H7 (cell line): ENCODE data around the gene SCGB1A1. TPM values are rescaled to one million over a fixed set of nuclear protein-coding genes. Genes with fewer than 3 reads are reported as not detected.
"Not testable (repeated sequence)": the region's sequence is repeated elsewhere in the genome, so short reads cannot be mapped to it uniquely, and the experiment has no call there.

Experiments used
- DNase-seq: peaks from one replicate; pipeline ENCODE4 v3.0.0; 2012
- H3K27me3 ChIP-seq: 2 replicates; pipeline ENCODE4 v1.6.0; 2011; ENCODE audit warnings: mild to moderate bottlenecking, low read length; ENCODE audit not compliant: control insufficient read depth, insufficient read depth
- H3K36me3 ChIP-seq: replicated peaks from 2 replicates; pipeline ENCODE4 v1.5.1; 2011; ENCODE audit warnings: low read length; ENCODE audit not compliant: control insufficient read depth, insufficient read depth
- H3K4me3 ChIP-seq: 2 replicates; pipeline ENCODE4 v1.5.1; 2011; ENCODE audit warnings: low read depth, mild to moderate bottlenecking, control low read depth, low read length, moderate library complexity; ENCODE audit not compliant: insufficient read depth
- total RNA-seq: library from RNA; depleted of rRNA; stranded (reverse); fragments of >200 nt; shearing (Covaris generic); gene quantifications from 2 replicates; pipeline ENCODE4 v1.2.3, GENCODE V29; 2014

SCGB1A1 gene
- total RNA-seq, 1 experiment from 2014 or later, result not detected

DNA sequence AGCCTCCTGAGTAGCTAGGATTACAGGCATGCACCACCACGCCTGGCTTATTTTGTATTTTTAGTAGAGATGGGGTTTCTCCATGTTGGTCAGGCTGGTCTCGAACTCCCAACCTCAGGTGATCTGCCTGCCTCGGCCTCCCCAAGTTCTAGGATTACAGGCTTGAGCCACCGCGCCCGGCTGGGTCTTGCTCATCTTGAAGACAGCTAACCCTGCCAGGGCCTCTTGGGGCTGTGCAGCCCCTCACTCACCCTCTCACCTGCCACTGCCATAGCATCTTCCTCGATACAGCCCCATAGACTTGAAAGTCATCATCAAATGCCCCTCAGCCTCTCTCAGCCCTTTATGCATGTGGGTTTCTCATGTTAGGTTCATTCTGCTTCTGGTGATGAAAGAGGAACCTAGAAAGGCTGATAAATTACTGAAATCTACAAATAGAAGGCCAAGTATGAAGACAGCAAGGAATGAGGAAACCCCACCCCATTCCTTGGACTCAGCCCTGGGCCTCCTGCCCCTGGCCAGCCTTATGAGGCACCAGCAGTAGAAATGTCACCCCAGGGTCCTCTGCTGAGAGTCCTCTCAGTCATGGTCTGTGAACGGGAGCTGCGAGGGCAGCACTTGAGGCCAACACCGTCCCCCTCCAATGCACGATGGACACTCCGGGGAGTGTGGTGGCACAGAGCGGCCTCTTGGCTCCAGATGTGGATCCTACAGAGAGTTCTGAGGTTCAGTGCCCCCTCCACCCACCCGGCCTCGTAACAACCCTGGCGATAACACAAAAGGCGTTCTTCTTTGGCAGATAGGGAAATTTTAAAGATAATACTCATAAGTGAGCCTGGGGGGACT is 24.8 kb downstream of the SCGB1A1 start:
- H3K27me3 ChIP-seq, result no peaks in the 10 kb centered on the region

DNA sequence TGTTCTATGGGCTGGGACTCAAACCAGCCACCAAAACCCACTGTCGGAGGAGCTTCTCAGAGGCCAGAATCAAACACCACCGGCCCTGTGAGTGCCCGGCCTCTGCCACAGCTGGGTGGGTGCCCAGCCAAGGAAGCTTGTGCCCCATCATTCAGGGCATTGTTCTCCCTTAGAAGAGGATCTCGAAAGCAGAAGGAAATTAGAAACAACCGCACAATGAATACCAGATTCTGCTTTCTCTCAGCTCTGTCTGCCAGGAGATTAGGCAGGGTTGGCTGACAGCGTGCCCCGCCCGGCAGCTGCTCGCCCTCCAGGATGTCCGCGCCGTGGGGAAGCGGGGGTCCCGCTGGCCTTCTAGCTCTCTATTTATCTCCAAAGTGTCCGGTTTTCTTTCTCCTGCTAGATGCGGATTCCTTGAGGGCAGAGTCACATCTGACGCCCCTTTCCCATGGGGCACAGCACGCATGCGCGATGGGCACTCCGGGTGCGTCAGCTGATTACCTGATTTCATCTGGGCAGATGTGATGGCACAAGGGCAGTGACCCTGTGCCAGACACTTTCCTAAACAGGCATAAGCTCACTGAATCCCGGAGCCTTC is 25.5 kb downstream of the SCGB1A1 start:
- Histone ChIP-seq H3K4me3 (no peak overlapping the region), H3K36me3 (no peaks in the 10 kb centered on the region), H3K27me3 (no peaks in the 10 kb centered on the region)
- peak; percentile 82 for DNase-seq

More for the DNA sequence above, 24.8 kb downstream of the SCGB1A1 start:
- Histone ChIP-seq H3K36me3 (no peaks in the 10 kb centered on the region), H3K4me3 (no peak overlapping the region)
- DNase-seq, result no peak

DNA sequence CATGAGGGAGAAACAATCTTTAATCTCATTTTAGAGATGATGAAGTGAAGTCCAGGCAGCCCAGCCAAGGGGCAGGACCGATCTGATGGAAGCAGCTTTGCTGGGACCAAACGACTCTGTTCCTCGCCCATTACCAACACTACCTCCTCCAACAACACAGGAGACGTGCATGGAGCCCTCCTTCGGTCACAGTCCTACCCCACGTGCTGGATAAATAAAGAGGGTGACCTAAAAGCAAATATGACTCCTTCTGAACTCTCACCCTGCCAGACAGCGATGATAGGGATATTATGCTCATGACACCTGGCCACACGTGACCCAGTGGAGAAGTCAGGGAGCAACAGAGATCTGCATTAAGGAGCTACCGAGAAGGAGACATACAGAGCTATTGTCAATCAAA is 26.0 kb downstream of the SCGB1A1 start:
- Histone ChIP-seq H3K4me3 (no peak overlapping the region), H3K36me3 (no peaks in the 10 kb centered on the region), H3K27me3 (no peaks in the 10 kb centered on the region)
- DNase-seq, result peak; percentile 32

DNA sequence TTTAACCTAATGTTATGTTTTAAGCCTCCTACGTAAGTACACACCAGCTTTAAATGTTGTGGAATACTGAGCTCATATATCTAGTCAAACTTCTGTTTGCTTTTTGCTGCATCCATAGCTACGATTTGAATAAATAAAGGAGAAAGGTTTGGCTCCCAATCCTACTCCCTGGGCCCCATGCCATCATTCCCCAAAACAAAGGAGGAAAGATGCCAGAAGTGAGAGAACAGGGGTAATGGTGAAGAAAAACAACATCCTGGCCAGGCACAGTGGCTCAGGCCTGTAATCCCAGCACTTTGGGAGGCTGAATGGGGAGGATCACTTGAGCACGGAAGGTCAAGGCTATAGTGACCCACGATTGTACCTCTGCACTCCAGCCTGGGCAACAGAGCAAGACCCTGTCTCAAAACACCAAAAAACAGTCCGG is 26.5 kb downstream of the SCGB1A1 start:
- H3K27me3 ChIP-seq, result no peaks in the 10 kb centered on the region

DNA sequence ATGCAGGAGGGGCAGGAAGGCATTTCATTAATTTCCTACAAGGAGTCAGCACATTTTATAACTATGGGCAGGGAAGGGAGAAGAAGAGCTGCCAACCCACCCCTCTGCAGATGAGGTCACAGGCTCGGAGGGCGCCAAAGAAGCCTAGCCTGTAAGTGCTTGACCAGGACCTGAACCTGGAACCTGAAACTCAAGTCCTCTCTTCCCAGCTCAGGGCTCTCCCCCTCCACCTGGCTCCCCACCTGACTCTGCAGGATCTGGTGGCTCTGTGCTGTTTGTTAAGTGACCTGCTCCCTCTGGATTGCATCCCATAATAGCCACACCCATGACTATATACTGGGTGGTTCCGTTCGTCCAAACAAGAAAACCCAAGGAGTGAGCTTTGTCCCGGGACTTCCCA is 27.3 kb downstream of the SCGB1A1 start:
- no peak for DNase-seq
- no peaks in the 10 kb centered on the region for H3K36me3 ChIP-seq
- H3K27me3 ChIP-seq, result no peaks in the 10 kb centered on the region
- H3K4me3 ChIP-seq, result no peak overlapping the region

More for the DNA sequence above, 26.5 kb downstream of the SCGB1A1 start:
- no peak for DNase-seq
- Histone ChIP-seq H3K36me3 (no peaks in the 10 kb centered on the region), H3K4me3 (no peak overlapping the region)

DNA sequence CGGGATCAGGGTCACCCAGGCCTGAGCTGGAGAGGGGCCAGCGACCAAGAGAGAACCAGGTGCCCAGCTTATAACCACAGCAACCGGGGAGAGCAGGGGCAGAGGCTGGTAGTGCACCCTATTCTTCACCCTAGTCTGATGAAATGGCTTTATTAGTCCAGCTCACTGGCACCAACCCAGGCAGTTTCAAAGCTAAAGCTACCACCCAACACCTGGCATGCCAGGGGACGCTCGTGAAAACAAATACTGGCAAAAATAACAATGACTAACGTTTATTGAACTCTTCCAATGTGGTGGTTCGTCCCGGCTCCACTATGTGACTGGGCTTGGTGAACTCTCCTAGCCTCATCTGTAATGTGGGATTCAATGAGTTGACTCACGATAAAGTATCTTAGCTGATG is 30.6 kb downstream of the SCGB1A1 start:
- Histone ChIP-seq H3K4me3 (no peak overlapping the region), H3K36me3 (no peaks in the 10 kb centered on the region), H3K27me3 (no peaks in the 10 kb centered on the region)
- DNase-seq, result no peak

DNA sequence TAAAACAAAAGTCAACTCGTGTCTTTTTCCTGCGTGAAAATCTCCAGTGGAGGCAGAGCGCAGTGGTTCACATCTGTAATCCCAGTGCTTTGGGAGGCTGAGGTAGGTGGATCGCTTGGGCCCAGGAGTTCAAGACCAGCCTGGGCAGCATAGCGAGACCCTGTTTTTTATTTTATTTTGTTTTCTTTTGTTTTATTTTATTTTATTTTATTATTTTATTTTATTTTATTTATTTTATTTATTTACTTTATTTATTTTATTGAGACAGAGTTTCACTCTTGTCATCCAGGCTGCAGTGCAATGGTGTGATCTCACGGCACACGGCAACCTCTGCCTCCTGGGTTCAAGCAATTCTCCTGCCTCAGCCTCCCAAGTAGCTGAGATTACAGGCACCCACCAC is 31.1 kb downstream of the SCGB1A1 start:
- not testable (repeated sequence) for H3K4me3 ChIP-seq, H3K36me3 ChIP-seq, H3K27me3 ChIP-seq, DNase-seq

DNA sequence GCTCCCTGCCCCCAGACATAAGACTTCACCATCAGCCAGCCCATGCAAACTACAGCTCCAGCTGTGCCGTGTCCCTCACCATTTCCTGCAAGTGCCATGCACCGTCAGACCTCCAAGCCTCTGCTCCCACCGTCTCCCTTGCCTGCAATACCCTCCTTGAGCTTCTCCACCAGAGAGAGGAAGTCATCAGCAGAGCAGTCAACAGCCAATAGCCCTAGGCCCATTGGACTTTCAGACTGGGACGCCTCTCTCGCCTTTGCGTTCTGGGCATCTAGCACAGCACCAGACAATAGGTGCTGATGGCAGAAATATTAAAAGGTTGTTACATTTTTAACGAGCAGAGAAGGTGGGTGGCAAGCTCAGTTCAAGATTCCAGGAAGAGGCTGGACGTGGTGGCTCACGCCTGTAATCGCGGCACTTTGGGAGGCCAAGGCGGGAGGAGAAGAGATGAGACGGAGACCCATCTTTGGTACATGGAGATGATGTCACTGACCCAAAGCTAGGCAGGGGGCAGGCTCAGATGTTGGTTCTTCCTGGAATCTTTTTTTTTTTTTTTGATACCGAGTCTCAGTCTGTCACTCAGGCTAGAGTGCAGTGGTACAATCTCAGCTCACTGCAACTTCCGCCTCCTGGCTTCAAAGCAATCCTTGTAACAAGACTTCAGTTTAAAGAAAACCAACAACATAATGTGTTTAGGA is 31.9 kb downstream of the SCGB1A1 start:
- no peaks in the 10 kb centered on the region for H3K27me3 ChIP-seq
- DNase-seq, result no peak
- no peak overlapping the region for H3K4me3 ChIP-seq
- no peaks in the 10 kb centered on the region for H3K36me3 ChIP-seq

DNA sequence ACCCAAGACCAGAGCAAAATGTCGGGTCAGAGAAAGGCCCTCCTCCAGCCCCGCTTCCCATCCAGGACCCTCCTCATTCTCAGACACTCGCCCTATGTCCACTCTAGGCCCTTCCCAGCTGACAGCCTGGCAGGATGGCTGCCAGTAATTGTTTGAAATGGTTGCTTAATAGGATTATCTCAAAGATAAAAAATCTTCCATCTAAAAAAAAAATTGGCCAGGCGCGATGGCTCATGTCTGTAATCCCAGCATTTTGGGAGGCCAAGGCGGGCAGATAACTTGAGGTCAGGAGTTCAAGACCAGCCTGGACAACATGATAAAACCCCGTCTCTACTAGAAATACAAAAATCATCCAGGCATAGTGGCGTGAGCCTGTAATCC is 32.4 kb downstream of the SCGB1A1 start:
- H3K27me3 ChIP-seq, result no peaks in the 10 kb centered on the region
- no peak overlapping the region for H3K4me3 ChIP-seq
- H3K36me3 ChIP-seq, result no peaks in the 10 kb centered on the region
- DNase-seq, result no peak

DNA sequence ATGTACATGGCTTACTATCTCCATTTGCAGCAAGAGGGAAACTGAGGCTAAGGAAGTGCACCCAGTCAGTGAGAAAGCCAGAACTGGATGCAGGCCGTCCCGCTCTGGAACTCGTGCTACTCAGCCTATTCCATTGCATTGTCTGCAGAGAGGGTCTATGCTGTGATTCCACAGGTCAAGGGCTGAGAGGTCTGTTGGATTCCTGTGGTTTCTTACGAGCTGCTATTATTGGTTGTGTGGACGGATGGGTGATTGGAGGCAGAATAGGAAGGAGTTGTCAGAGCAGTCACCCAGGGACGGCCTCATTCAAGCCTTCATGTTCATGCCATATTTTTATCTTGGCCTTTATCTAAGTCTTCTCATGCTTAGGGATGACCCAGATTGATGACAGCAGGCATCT is 33.4 kb downstream of the SCGB1A1 start:
- H3K36me3 ChIP-seq, result no peaks in the 10 kb centered on the region
- DNase-seq, result no peak
- no peaks in the 10 kb centered on the region for H3K27me3 ChIP-seq
- no peak overlapping the region for H3K4me3 ChIP-seq

DNA sequence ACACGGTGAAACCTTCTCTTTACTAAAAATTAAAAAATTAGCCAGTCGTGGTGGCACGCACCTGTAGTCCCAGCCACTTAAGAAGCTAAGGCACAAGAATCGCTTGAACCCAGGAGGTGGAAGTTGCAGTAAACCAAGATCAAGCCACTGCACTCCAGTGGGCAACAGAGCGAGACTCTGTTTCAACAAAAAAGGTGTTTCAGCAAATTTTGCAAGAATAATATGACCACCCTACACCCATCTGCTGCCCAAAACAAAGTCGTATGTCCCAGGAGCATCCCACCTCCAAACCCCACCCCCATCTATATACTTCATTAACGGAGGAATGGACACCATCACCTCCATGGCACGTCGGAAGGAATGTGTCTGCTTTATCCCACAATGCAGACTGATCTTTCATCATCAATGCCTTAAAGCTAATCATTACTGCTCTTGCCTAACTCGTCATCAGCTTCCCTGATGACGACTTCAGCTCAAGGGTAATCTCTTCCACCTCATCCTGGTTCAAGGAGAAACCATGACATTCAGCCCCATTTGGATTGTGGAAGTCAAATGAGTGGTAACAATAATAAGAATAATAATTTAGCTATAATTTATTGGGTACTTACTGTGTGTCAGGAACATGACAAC is 34.1 kb downstream of the SCGB1A1 start:
- Histone ChIP-seq H3K27me3 (no peaks in the 10 kb centered on the region), H3K4me3 (no peak overlapping the region), H3K36me3 (no peaks in the 10 kb centered on the region)
- no peak for DNase-seq

DNA sequence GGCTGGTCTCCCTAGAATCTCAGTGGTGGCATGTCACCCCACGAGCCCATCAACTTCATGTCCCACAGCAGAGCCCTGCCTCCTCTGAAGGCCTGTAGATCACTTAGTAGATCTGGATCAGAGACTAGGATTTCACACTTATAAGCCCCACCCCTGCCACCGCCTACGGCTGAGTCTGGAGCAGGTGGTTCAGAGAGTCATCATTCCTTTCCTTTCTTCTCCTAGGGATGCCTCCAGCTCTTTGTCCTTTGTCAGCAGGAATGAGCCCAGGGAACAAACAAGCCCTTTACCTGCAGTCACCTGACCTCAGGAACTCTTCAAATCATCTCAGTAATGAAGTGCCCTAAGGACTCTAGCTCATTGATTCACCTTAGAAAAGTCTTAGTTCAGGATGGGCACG is 37.8 kb downstream of the SCGB1A1 start:
- H3K36me3 ChIP-seq, result no peaks in the 10 kb centered on the region
- H3K4me3 ChIP-seq, result no peak overlapping the region
- H3K27me3 ChIP-seq, result no peaks in the 10 kb centered on the region
- DNase-seq, result peak; percentile 68

DNA sequence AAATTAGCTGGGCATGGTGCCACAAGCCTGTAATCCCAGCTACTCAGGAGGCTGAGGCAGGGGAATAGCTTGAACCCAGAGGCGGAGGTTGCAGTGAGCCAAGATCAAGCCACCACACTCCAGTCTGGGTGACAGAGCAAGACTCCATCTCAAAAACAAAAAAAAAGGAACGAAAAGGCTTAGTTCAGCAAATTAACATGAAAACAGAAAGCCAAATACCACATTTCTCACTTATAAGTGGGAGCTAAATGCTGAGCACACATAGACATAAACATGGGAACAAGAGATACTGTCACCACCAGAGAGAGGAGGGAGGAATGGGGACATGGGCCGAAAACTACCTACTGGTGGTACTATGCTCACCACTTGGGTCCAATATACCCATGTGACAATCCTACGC is 38.6 kb downstream of the SCGB1A1 start:
- no peaks in the 10 kb centered on the region for H3K36me3 ChIP-seq
- DNase-seq, result no peak
- H3K4me3 ChIP-seq, result no peak overlapping the region
- no peaks in the 10 kb centered on the region for H3K27me3 ChIP-seq

DNA sequence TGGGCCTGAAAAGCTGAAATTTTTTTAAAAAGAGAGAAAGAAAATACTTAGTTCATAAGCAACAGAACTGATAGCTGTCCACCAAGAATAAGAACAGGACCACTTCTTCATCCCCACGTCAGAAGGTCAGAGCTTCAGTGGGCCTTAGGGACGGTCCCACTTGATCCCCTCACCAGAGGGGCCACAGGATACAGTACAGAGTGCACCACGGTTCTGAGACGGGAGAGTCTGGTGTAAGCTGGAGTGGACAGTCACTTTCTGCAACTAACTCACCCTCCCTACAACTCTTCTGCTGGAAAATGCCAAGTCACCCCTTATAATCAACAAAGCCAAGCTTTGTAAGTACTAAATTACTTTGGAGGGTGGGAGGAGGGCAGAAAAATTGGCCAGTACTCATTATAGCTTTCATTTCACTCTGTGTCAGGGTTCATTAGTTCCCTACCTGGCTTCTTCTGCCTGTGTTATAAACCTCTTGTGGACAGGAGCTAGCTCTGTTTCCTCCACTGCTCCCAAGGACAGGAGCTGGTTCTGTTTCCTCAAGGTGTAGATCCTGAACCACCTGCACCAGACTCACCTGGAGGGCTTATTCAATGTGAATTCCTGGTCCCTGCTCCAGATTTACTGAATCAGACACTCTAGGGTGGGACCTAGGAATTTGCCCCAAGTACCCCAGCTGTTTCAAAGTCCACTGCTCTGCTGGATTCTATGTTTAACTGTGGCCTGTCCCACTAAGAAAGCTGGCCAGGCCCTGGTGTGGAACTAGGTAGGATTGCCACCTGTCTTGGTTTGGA is 39.6 kb downstream of the SCGB1A1 start:
- Histone ChIP-seq H3K4me3 (no peak overlapping the region), H3K36me3 (no peaks in the 10 kb centered on the region), H3K27me3 (no peaks in the 10 kb centered on the region)
- no peak for DNase-seq
